Astrocyte of the cerebellum (primary cell): ENCODE measurements around the gene UNC13C.

Experiments
- DNase-seq: peaks from one replicate; pipeline ENCODE4 v3.0.0-alpha.2; 2011; ENCODE audit warnings: low read depth
- H3K4me3 ChIP-seq: 2 replicates; pipeline ENCODE4 v1.5.1; 2011; ENCODE audit warnings: mild to moderate bottlenecking, low read depth, low read length, moderate library complexity
- CTCF ChIP-seq: IDR thresholded peaks from 2 replicates; pipeline ENCODE4 v1.5.1; 2012; ENCODE audit warnings: low read length, low read depth, moderate library complexity, mild to moderate bottlenecking; ENCODE audit errors: missing control alignments
- in situ Hi-C: cut with HindIII; loops from 2 replicates; pipeline ENCODE4 v1.10.0; 2017; ENCODE audit warnings: low sequenced_read_pairs

Gene UNC13C

GRCh38 chr15:54119051-54119450 is 140.8 kb downstream of the UNC13C start:
- no peak for DNase-seq
- no peak overlapping the region for H3K4me3 ChIP-seq
- in situ Hi-C loops, result no loop called here
- no peak for TF ChIP-seq CTCF

GRCh38 chr15:54120949-54121463 is 142.8 kb downstream of the UNC13C start:
- no peak overlapping the region for H3K4me3 ChIP-seq
- in situ Hi-C loops, result no loop called here
- no peak for DNase-seq
- TF ChIP-seq CTCF, result no peak

GRCh38 chr15:54127574-54127973 is 149.3 kb downstream of the UNC13C start:
- TF ChIP-seq CTCF, result no peak
- DNase-seq, result no peak
- in situ Hi-C loops, result no loop called here
- H3K4me3 ChIP-seq, result no peak overlapping the region

GRCh38 chr15:54131410-54131809 is 153.2 kb downstream of the UNC13C start:
- no peak for TF ChIP-seq CTCF
- in situ Hi-C loops, result no loop called here
- H3K4me3 ChIP-seq, result no peak overlapping the region
- no peak for DNase-seq

- no peak overlapping the region for H3K4me3 ChIP-seq
- in situ Hi-C loops, result no loop called here
- TF ChIP-seq CTCF, result no peak
- no peak for DNase-seq
These were observed 170.9 kb downstream of the UNC13C start for GRCh38 chr15:54149115-54149531.

- in situ Hi-C loops, result no loop called here
- DNase-seq, result no peak
- TF ChIP-seq CTCF, result no peak
- H3K4me3 ChIP-seq, result no peak overlapping the region
These were observed 172.0 kb downstream of the UNC13C start for GRCh38 chr15:54150255-54150654.

GRCh38 chr15:54159012-54159411 is 180.8 kb downstream of the UNC13C start:
- no peak for TF ChIP-seq CTCF
- no peak for DNase-seq
- no peak overlapping the region for H3K4me3 ChIP-seq
- in situ Hi-C loops, result no loop called here
